H1 (cell line): ENCODE measurements around the gene LRRC46. TPM values are rescaled to one million over a fixed set of nuclear protein-coding genes. Genes with fewer than 3 reads are reported as not detected.

Experiments
- BCL11A ChIP-seq, 2 experiments: IDR thresholded peaks; one replicate each; pipeline ENCODE4 v1.6.1; 2011; ENCODE audit warnings: low read depth in 2 of 2, low read length in 2 of 2, mild to moderate bottlenecking in 2 of 2
- CBX5 ChIP-seq: fragments of 300-800, 300-1000 bp; sonication (generic); IDR thresholded peaks from 2 replicates; pipeline ENCODE4 v1.7.1; 2016; ENCODE audit warnings: antibody characterized with exemption, low read length, low read depth
- NANOG ChIP-seq: IDR thresholded peaks from 2 replicates; pipeline ENCODE4 v1.6.1; 2011; ENCODE audit warnings: low read length, low read depth, mild to moderate bottlenecking, inconsistent platforms; ENCODE audit not compliant: insufficient read depth, poor library complexity, severe bottlenecking
- RBBP5 ChIP-seq: IDR thresholded peaks from 2 replicates; pipeline ENCODE4 v1.7.1; 2012; ENCODE audit warnings: low read depth, mild to moderate bottlenecking, inconsistent platforms, low read length, moderate library complexity, borderline replicate concordance
- polyA plus RNA-seq, 7 experiments: library from polyadenylated mRNA; depleted of rRNA in 3 of 7; stranded (reverse) in 5 of 7; unstranded in 2 of 7; fragments of >200 nt in 5 of 7; fragments of 200-250 nt in 2 of 7; gene quantifications; 1 replicate in 5 of 7; 2 replicates in 1 of 7; 4 replicates in 1 of 7; pipeline versions ENCODE4 v1.2.1 to v1.2.3, GENCODE V29; 2011 to 2013; ENCODE audit warnings: missing spikeins in 2 of 7, mixed read lengths in 2 of 7
- total RNA-seq: library from RNA; stranded (reverse); fragmentation: NEBNext Ultra II Directional; extraction: Animal tissue kit (Norgen Biotek cat#: 25700); gene quantifications from 2 replicates; pipeline ENCODE4 v1.2.1, GENCODE V29; 2021

Gene LRRC46
- total and polyA plus RNA-seq, 2 of the 8 experiments (the other 6 are each of a cell fraction or from before 2014, with no cell fraction given), result 0.18 TPM; not detected in 1

GRCh38 chr17:47879776-47880454 is 48.4 kb downstream of the LRRC46 start (continued):
- TF ChIP-seq NANOG, result no peak
- TF ChIP-seq BCL11A (IDR thresholded peaks at IDR 0.05; ENCODE audit: low read depth in 2 of 2, low read length in 2 of 2), result no peak
- TF ChIP-seq RBBP5, result no peak
- TF ChIP-seq CBX5, result no peak
- TF ChIP-seq, all 59 proteins: peak for 0
